ENCODE measurements around the gene USP19. TPM values are rescaled to one million over a fixed set of nuclear protein-coding genes. Genes with fewer than 3 reads are reported as not detected.
A peak's percentile ranks its signal among the peaks of the same experiment; 100 is the strongest.

Gene USP19
- total RNA-seq, 4 donors from 2014 or later = 30.7 to 63.5 (median 45.4) TPM

DNA sequence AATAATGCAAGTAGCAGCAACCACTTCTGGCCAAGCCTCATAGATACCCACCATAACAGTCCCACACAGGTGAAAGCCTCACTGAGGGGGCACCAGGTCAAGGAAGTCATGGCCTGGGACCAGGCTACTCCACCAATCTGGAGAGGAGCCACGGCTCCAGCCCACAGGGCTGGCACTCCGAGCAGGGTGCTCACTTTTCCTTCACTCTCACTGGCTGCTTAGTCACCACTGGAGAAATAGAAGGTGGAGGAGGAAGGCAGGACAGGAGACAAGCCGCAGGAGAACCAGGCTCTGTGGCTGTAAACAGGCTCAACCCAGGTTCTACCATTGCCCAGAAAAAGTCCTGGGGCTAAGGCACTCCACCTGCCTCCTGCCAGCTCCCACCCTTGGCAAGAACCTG is 1.2 kb downstream of the USP19 start:
- ATAC-seq (ENCODE audit: low FRiP score) = no peak

GRCh38 chr3:49119036-49119435 is 1.6 kb downstream of the USP19 start:
- ATAC-seq (ENCODE audit: low FRiP score) = no peak
- TF ChIP-seq, protein P1, sequence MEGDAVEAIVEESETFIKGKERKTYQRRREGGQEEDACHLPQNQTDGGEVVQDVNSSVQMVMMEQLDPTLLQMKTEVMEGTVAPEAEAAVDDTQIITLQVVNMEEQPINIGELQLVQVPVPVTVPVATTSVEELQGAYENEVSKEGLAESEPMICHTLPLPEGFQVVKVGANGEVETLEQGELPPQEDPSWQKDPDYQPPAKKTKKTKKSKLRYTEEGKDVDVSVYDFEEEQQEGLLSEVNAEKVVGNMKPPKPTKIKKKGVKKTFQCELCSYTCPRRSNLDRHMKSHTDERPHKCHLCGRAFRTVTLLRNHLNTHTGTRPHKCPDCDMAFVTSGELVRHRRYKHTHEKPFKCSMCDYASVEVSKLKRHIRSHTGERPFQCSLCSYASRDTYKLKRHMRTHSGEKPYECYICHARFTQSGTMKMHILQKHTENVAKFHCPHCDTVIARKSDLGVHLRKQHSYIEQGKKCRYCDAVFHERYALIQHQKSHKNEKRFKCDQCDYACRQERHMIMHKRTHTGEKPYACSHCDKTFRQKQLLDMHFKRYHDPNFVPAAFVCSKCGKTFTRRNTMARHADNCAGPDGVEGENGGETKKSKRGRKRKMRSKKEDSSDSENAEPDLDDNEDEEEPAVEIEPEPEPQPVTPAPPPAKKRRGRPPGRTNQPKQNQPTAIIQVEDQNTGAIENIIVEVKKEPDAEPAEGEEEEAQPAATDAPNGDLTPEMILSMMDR (IDR thresholded peaks at IDR 0.05) = no peak
- DNase-seq (ENCODE audit: low spot score) = no peak

More for the DNA sequence above, 1.2 kb downstream of the USP19 start:
- no peak for DNase-seq (ENCODE audit: low spot score)
- TF ChIP-seq, protein P1 (IDR thresholded peaks at IDR 0.05) = no peak

DNA sequence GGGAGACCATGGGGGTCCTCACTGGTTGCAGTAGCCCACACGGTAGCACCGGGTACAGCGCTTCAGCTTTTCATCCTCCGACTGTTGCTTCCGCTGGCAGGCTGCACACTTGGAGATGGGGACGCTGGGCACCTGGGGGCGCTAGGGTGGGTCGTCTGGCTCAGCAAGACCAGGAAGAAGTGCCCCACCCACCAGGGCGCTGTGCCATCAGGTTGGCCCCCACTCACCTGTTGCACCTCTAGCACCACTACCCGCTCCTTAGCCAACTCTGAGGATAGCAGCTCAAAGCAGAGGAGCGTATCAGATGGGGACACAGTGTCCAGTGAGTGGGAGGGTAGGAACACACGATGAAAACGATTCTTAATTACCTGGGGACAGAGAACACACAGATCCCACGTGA is 8.4 kb downstream of the USP19 start:
- DNase-seq (ENCODE audit: low spot score) = no peak
- ATAC-seq (ENCODE audit: low FRiP score) = no peak
- TF ChIP-seq, protein P1 (IDR thresholded peaks at IDR 0.05) = no peak

DNA sequence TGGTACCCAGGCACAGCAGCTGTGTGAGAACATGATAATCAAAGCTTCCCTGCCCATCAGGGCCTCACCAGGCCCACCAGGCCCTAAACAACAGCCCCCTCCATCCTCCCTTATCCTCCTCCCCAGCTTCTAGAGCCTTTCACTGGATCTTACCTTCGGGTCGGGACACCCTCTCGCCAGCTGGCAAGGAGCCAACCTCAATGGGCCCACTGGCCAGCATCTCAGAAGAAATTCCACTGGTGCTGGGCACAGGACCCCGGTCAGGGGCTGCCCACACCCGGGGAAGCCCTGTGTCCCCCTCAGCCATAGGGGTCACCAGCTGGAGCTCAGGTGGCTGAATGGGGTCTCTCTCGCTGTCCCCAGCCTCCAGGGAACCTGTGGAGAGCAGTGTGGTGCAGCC is 9.3 kb downstream of the USP19 start:
- TF ChIP-seq, protein P1 (IDR thresholded peaks at IDR 0.05) = no peak
- ATAC-seq (ENCODE audit: low FRiP score) = no peak
- DNase-seq (ENCODE audit: low spot score) = no peak

DNA sequence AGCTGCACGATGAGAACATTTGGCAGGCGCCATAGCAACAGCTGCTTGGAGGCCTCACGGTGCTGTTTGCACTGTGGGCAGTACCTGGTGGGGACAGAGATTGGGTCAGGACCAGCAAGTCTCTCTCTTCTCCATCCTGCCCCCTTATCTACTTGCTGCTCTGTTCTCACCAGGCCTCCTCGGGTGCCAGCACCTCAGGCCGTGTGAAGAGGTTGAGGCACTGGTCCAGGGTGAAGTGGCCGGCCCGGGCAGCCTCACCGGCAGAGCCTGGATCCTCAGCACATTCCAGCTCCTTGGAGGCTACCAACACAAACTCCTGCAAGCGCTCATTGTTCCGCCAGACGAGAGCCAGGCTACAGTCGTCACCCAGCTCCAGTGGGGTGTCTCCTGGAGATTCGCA is 9.8 kb downstream of the USP19 start:
- no peak for DNase-seq (ENCODE audit: low spot score)
- TF ChIP-seq, protein P1 (IDR thresholded peaks at IDR 0.05) = no peak
- no peak for ATAC-seq (ENCODE audit: low FRiP score)

DNA sequence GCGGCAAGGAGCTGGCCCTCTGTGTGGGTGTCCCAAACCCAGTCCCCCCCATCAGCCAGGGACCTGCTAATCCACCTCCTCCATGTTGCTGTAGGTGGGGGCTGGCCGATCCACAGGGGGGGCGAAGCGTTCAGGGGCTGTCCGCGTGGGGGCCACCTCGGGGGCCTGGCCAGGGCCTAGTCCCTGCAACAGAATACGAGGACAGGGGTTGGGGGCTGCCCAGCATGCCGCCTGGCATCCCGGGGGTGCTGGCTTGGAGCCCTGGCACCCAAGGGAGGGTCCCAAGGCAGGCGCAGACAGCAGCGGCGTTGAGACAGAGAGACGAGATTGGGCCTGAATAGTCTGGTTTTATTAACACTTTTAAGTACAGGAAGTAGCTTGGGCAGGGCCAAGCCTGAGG is 12.3 kb downstream of the USP19 start:
- TF ChIP-seq, protein P1 (IDR thresholded peaks at IDR 0.05) = no peak
- no peak for ATAC-seq (ENCODE audit: low FRiP score)
- no peak for DNase-seq (ENCODE audit: low spot score)

GRCh38 chr3:49104427-49105291 is 16.0 kb downstream of the USP19 start, which contains the start of gene QARS1:
Gene QARS1 (minus strand): TSS chr3:49104757. CDS start chr3:49104733, 24 bp downstream.
- TF ChIP-seq, protein P1 (IDR thresholded peaks at IDR 0.05) = no peak
- DNase-seq (ENCODE audit: low spot score) (peak; percentile 68), ATAC-seq (ENCODE audit: low FRiP score) (peak; percentile 89)

All from omental fat pad (tissue), 4 donors.